ENCODE data around the gene ALOX5AP.

DNA sequence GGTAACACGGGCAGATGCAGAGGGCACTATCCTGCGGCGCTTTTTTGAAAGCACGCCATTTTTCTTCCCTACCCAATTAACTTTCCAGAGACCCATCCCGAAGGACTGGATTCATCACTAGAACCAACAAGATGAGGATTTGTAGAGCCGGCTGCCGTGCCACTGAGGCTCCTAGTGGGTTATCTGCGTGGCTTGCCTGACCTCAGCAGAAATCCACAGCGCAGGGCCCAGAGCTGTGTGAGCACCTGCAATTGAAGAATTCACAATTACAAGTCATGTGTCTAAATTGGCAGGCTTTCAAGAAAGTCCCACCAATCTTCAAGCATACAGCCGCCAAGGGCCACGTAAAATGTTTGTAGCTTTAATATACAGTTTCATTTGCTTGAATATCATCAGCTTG, 75.5 kb downstream of the ALOX5AP start:
- TF ChIP-seq, protein P1, sequence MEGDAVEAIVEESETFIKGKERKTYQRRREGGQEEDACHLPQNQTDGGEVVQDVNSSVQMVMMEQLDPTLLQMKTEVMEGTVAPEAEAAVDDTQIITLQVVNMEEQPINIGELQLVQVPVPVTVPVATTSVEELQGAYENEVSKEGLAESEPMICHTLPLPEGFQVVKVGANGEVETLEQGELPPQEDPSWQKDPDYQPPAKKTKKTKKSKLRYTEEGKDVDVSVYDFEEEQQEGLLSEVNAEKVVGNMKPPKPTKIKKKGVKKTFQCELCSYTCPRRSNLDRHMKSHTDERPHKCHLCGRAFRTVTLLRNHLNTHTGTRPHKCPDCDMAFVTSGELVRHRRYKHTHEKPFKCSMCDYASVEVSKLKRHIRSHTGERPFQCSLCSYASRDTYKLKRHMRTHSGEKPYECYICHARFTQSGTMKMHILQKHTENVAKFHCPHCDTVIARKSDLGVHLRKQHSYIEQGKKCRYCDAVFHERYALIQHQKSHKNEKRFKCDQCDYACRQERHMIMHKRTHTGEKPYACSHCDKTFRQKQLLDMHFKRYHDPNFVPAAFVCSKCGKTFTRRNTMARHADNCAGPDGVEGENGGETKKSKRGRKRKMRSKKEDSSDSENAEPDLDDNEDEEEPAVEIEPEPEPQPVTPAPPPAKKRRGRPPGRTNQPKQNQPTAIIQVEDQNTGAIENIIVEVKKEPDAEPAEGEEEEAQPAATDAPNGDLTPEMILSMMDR (IDR thresholded peaks at IDR 0.05), result no peak
- TF ChIP-seq EP300 (IDR thresholded peaks at IDR 0.05) (no peak), POLR2A (IDR thresholded peaks at IDR 0.05) (no peak)

Measured in sigmoid colon (tissue), 4 donors.